GM21528 (cell line): Measurements from ENCODE around the gene FBXL12.
"Not testable (repeated sequence)": the region's sequence is repeated elsewhere in the genome, so short reads cannot be mapped to it uniquely, and the experiment has no call there.

ENCODE experiments used
- ATAC-seq: cut with Tn5 transposase; IDR thresholded peaks from one replicate; pipeline ENCODE4 v1.9.1; 2021; ENCODE audit warnings: mild to moderate bottlenecking, moderate library complexity; ENCODE audit not compliant: unreplicated experiment, low FRiP score

The FBXL12 gene, protein sequence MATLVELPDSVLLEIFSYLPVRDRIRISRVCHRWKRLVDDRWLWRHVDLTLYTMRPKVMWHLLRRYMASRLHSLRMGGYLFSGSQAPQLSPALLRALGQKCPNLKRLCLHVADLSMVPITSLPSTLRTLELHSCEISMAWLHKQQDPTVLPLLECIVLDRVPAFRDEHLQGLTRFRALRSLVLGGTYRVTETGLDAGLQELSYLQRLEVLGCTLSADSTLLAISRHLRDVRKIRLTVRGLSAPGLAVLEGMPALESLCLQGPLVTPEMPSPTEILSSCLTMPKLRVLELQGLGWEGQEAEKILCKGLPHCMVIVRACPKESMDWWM

DNA sequence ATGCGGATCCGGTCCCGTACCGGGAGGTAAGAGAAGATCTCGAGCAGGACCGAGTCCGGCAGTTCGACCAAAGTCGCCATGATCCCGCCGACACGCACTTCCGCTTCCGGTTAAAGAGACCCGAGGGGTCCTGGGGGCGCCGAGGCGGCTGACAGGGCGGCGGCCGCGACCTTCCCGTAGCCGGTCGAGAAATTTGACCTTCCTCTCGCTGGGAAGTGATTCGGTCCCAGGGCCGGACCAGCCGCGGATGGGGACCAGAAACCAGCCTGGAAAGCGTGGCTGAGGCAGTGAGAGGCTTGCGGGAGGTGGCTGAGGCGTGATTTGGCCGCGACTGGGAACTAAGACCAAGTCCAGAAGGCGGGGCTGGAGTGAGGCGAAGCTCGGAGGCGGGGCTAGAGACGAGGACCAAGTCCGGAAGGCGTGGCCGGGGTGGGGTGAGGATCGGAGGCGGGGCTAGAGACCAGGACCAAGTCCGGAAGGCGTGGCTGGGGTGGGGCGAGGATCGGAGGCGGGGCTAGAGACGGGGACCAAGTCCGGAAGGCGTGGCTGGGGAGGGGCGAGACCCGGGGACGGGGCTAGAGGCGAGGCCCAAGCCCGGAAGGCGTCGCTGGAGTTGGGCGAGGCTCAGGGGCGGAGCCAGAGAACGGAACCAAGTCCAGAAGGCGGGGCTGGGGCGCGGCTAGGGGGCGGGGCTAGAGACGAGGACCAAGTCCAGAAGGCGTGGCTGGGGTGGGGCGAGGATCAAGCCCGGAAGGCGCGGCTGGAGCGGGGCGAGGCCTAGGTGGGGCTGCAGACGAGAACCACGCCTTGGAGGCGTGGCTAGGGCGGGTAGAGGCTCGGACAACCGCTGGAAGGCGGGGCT, at the start of gene FBXL12:
Gene FBXL12, minus strand, starts transcription at position 346 of the 862 bp plus-strand sequence. Its CDS starts 266 bp downstream, at position 80.
- peak; percentile 86 for ATAC-seq

DNA sequence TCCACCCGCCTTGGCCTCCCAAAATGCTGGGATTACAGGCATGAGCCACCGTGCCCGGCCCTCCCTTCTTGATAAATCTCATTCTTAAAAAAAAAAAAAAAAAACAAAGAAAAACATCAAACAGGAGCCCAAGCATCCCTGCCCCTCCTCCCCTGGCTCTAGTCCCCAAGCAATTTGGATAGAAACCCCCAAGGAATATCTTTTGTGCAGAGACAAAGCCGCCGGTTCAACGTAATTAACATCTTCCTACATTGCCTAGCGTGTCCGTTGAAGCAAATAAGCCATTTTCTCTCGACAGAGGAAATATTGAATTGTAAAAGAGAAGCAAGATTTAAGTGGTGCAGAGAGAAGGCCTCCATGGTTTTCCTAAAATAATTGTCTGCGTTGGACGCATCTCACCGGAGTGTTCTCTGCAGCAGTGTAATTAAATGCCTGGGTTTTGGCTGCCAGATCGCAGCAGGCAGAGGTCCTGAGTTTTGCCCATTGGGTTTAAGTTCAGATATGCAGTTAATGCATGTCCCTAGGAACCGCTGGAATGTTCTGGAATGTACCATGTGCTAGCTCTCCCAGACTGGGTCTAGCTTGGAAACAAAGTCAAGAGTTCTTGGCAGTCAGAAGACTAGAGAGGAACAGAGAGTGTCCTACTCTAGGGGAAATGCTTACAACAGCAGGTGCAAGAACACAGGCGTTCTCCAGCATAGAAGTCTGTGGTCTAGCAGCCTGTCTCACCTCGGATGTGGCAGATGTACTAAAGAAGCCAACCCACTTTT, 47.0 kb upstream of the FBXL12 start:
- ATAC-seq: no peak

DNA sequence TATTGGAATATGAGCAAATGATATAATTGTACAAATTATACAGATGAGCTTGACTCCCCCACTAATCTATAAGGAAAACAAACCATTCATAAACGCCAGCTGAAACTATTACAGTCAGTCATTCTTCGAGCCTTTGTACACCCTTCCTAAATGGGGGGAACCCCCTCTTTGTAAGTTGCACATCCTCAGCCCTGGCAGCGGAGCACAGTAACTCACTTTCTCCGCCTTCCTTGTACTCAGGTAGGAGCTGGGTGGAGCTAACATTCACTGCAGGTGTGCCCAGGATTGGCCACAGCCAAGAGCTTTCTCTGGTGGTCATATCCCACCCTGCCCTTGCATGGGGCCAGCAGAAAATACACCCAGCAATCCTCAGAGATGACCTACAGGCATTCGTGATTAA, 44.9 kb upstream of the FBXL12 start:
- no peak for ATAC-seq

DNA sequence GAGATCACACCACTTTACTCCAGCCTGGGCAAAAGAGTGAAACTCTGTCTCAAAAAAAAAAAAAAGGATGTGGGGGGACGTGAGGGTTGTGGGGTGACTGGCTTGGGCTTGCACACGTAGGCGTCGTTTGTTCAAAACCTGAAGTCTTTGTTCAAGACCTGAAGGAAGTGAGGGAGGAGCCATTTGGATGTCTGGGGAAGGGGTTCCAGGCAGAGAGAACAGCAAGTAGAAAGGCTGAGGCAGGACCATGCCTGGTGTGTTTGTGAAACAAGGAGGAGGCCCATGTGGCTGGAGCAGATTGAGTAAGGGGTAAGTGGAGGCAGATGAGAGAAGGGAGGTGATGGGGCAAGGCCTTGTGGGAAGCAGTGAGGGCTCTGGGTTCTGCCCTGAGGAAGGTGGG, 44.1 kb upstream of the FBXL12 start:
- no peak for ATAC-seq

DNA sequence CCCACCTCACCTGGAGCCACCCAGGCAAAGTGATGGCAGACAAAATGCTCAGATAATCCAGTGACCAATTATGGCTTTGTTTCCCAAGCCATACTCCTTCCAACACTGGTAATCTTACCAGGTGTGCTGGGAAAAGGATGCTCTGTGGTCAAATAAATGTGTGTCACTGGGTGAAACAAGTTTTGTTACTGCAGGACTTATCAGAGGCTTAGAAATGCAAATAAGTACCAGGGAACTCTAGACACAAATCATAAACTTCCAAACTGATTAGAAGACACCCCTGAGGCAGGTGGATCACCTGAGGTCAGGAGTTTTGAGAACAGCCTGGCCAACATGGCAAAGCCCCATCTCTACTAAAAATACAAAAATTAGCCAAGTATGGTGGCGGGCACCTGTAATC, 42.6 kb upstream of the FBXL12 start:
- ATAC-seq: no peak

DNA sequence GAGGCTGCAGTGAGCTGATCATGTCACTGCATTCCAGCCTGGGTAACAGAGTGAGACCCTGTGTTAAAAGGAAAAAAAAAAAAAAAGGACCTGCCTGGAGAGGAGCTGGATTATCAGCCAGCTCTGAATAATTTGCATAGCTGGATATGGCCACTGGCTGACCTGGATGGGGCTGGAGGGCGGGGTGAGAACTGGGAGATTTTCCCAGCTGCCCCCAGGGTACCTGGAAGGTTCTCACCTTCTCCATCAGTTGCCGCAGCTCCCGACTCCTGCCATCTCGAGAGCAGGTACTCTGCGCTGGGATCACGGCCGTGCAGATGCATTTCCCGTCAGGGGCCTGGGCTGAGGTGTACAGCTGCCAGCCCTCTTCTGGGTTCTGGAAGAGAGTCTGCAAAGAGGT, 41.5 kb upstream of the FBXL12 start:
- ATAC-seq: no peak

DNA sequence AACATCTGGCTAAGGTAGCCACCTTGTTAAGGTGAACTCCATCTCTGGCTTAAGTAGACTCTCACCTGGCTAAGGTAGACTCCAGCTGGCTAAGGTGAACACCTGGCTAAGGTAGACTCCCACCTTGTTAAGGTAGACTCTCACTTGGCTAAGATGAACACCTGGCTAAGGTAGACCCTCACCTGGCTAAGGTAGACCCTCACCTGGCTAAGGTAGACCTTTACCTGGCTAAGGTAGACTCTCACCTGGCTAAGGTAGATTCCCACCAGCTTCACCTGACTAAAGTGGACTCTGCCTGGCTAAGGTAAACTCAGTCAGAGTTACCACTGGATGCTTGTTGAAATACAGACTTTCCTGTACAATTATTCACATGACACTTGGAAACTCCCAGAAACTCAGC, 39.9 kb upstream of the FBXL12 start:
- no peak for ATAC-seq

DNA sequence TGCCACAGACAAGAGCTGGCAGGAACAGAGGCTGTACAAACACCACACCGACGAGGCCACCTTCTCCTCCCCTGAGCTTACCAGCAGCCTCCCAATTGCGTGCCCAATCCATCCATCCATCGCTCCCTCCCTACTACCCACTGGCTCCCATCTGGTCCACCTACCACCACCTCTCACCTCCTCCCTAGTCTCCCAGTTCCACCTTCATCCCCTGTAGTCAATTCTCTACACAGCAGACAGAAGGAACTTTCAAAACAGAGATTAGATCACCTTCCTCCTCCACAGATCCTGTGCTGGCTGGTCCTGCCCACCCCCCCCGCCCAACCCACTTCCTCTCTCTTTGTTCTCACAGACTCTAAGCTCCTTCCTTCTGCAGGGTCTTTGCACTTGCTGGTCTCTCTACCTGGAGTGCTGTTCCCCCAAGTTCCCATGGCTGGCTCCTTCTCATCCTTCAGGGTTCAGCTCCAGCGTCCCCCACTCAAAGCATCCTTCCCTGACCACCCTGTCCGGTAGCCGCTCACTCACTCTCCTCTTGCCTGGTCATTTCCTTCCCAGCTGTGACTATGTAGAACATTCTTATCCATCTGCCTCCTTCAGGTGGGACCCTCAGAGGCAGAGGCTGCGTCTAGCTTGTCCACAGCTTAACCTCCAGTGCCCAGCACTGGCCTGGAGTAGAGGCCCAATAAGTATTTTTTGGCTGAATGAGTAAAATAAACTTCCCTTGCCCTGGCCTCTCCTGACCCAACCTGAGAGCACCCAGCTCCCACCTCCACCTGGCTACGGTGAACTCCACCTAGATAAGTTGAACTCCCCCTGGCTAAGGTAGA, 39.3 kb upstream of the FBXL12 start:
- ATAC-seq: no peak

DNA sequence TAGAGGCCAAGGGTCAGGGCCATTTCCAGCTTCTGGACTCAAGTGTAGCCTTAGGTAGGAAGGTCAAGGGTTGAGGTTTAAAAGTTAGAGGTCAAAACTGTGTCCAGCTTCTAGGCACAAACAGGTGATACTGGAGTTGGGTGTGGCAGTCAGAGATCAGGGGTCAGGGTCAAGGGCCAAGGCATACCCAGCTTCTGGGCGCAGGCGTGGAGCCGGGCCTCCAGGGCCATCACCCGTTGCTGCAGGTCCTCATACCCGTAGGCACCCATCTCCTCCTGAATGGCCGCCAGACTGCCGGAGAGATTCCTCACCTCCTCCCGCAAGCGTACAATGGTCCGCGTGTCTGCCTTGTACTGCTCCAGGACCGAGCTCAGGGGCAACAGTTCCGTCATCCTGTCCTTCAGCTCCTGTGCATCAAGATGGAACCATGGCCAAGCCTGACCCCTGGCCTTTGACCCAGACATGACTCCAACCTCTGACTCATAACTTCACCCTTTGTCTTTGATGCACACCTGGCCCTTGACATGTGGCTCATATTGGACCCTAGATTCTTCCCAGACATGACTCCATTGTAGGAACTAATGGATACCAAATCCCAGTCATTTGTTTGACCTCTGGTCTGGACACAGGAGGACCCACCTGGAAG, 38.3 kb upstream of the FBXL12 start:
- ATAC-seq: no peak

DNA sequence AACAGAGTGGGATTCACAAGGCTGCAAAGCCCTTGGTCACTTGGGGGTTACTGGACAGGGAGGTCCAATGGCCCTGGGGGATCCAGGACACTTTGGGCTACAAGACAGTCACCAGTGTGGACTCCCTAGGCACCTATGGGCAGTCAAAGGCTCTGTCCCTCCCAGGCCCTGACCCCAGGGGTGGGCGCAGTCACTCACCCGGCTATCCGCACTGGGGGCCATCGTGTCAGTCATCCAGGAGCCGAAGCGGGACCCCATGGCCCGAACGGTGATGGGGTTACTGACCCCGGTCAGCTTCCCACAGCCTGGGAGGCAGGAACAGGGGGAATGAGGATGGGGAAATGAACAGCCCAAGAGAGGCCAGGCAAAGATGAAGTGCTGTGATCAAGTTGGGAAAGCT, 37.7 kb upstream of the FBXL12 start:
- no peak for ATAC-seq

DNA sequence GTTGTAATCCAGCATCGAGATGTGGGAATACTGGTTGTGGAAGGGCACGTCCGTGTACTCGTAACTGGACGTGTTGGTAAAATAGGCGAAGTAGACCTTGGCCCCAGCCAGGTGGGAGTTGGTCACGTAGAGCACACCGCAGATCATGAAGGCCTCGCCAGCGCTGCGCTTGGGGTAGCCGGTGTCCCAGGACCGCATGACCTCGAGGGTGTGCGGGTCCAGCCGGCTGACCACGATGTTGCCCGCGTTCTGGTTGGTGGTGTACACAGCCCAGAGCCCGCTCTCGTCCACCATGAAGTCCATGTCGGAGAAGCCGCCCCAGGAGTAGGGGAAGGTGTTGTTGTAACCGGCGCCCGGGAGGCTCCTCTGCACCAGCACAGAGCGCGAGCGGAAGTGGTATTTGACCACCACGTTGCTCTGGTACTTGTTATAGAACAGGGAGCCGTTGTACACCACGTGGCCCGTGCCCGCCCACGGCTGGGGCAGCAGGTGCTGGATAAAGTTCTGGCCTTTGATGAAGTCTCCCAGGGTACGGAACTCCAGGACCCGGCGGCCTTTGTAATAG, 35.5 kb upstream of the FBXL12 start:
- ATAC-seq: no peak

DNA sequence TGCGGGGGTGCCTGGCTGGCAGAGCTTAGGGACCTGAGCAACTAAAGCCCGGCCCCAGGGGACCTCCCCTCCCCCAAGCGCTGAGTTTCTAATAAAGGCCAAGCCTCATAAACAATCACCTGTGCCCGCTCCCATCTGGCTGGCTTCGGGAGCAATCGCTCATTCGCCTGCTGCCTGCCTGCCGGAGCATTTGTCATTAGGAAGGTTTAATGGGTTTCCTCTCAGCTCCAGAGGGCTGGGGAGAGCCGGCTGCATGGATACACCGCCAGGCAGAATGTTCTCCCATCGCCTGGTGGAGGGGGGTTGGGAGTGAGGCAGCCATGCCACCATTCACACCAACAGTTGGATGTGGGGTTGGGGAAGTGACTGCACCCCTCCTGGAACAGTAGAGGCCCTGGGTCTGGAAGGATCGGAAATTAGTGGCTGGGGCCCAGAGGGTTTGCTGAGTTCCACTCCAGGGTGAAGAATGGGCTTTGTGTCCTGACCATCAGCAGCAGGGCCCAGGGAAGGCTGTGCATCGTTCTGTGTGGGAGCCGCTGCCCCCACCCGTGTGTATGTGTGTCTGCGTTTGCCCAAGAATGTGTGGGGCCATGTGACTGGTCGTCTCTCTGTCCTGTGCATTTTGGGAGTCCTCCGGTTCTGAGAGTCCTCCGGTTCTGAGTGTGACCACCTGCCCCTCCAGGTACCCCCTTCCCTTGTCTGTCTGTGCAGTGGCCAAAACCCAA, 31.5 kb upstream of the FBXL12 start:
- no peak for ATAC-seq

DNA sequence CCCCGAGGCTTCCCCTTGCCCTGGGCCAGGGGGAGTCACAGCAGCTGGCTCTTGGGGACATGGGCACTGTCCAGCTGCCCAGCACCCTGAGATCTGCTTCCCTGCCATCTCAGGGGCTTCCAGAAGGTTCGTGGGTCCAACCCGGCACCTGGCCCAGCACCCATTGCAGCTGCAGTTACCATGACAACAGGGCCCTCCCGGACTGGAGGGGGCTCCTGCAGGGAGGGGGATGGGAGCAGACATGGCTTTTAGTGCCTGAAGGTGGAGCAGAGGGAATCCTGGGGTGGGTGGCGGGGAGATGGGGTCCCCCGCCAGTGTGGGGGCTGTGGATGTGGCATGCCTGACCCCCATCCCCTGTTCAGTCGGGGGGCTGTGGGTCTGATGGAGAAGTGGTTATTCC, 30.9 kb upstream of the FBXL12 start:
- no peak for ATAC-seq

DNA sequence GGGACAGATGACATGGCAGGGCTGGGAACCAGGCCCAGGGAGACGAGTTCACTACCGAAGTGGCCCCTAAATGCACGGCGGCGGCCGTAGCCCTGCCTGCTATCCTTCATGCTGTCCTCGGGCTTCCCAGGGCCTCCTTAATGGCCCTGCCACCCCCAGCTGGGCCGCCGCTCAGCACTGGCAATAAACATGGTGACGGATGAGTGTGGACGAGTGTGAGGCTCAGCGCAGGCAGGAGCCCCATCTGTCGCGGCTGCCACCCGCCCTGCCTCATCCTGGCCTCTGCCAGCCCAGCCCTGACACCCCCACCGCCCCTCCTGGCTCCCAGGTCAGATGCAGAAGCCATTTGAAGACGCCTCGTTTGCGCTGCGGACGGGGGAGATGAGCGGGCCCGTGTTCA, 29.9 kb upstream of the FBXL12 start:
- ATAC-seq: no peak

DNA sequence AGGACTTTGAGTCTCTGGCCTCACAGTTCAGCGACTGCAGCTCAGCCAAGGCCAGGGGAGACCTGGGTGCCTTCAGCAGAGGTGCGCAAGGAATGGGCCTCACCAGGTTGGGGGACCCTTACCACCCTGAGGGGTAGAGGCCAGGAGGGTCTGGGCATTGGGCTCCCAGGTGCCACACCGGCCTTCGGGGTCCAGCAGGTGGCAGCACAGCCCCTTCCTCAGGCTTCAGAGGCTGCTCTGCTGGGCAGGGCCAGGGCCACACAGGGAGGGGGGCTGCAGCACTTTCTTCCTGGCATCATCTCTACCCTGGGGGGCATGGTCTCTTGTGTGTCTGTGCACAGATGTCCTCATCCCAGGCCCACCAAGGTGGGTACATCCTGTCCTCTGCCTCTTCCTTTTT, 29.2 kb upstream of the FBXL12 start:
- ATAC-seq: no peak

DNA sequence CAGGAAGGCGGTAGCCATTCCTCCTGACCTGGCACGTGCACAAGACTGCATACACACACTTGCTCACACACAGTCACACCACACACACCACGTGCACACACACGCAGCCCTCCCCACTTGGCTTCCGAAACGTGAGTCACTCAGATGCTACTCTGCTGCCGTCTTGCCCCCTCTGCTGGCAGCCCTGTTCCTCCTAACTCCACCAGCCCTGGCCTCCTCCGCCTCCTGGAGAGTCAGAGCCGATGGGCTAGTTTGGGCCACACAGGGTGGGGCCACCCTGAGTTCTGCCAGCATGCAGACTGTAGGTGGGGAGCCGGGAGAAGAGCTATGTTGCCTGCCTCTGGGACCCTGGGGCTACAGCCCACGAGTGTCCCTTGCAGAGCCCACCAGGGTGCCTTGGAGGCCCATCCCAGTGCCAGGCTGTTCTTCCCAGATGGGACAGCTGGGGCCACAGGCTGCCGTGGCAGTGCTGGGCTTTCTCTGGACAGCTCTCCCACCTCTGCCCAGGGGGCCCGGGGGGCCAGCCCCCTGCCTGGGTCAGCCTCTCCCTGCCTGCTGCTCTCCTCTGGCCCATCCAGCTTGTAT, 28.3 kb upstream of the FBXL12 start:
- ATAC-seq: no peak

DNA sequence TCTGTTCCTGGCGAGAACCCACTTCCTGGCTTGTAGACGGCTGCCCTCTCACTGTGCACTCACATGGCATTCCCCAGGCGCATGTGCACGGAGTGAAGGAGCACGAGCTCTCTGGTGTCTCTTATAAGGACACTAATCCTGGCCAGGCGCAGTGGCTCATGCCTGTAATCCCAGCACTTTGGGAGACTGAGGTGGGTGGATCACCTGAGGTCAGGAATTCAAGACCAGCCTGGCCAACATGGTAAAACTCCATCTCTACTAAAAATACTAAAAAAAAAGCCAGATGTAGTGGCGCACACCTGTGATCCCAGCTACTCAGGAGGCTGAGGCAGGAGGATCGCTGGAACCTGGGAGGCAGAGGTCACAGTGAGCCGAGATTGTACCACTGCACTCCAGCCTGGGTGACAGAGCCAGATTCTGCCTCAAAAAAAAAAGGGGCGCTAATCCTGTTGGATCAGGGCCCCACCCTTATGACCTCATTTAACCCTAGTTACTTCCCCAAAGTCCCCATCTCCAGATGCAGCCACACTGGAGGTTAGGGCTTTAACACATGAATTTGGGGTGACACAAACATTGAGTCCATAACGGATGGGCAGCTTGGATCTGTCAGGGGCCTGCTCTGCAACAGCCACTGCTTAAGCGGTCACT, 24.9 kb upstream of the FBXL12 start:
- ATAC-seq: not testable (repeated sequence)
